OCI-LY7 (cell line): ENCODE data around the gene ZNF205. TPM values are rescaled to one million over a fixed set of nuclear protein-coding genes. Genes with fewer than 3 reads are reported as not detected.

Experiments
- BruUV-seq: library from RNA; stranded (reverse); fragments of 400-500 nt; replicated peaks from 2 replicates; lab custom pipeline; 2021; lab: Mats Ljungman, UMichigan
- CTCF ChIA-PET: fragments of 300-600 bp; sonication (Branson Sonifier 250); formaldehyde crosslinking; loops from one replicate; lab custom pipeline; 2022; ENCODE audit warnings: antibody characterized with exemption; ENCODE audit not compliant: unreplicated experiment; lab: Charles Lee
- POLR2A ChIA-PET: fragments of 300-600 bp; sonication (Branson Sonifier 250); formaldehyde crosslinking; loops from one replicate; lab custom pipeline; 2022; ENCODE audit warnings: antibody characterized with exemption; lab: Charles Lee
- DNase-seq: peaks from one replicate; pipeline ENCODE4 v3.0.0-alpha.2; 2015; ENCODE audit warnings: low spot score
- H2AFZ ChIP-seq: fragments of 200-600 bp; sonication (generic), shearing (Covaris generic); 2 replicates; pipeline ENCODE4 v1.6.1; 2014; ENCODE audit warnings: mild to moderate bottlenecking, antibody characterized with exemption, low read length, moderate library complexity
- H3K27ac ChIP-seq: fragments of 200-600 bp; sonication (generic); 2 replicates; pipeline ENCODE4 v1.5.1; 2014; ENCODE audit warnings: mixed run types, low read depth, mild to moderate bottlenecking, moderate library complexity, low read length, inconsistent platforms; ENCODE audit not compliant: poor library complexity, severe bottlenecking
- H3K36me3 ChIP-seq: fragments of 200-600 bp; sonication (generic); 2 replicates; pipeline ENCODE4 v1.6.1; 2014; ENCODE audit warnings: mild to moderate bottlenecking, antibody characterized with exemption, low read length, moderate library complexity, mixed read lengths; ENCODE audit not compliant: insufficient read depth
- H3K4me1 ChIP-seq: fragments of 200-600 bp; sonication (generic); 2 replicates; pipeline ENCODE4 v1.5.1; 2014; ENCODE audit warnings: mild to moderate bottlenecking, low read length; ENCODE audit not compliant: insufficient read depth, poor library complexity, severe bottlenecking
- H3K4me2 ChIP-seq: fragments of 200-600 bp; sonication (generic); 2 replicates; pipeline ENCODE4 v1.6.1; 2014; ENCODE audit warnings: mild to moderate bottlenecking, low read length
- H3K4me3 ChIP-seq: fragments of 200-600 bp; sonication (generic); 2 replicates; pipeline ENCODE4 v1.5.1; 2014; ENCODE audit warnings: mild to moderate bottlenecking, low read depth, low read length; ENCODE audit not compliant: poor library complexity, severe bottlenecking
- H3K79me2 ChIP-seq: fragments of 200-600 bp; sonication (generic); 2 replicates; pipeline ENCODE4 v1.6.1; 2016; ENCODE audit warnings: low read depth, mild to moderate bottlenecking, low read length, moderate library complexity, mixed read lengths; ENCODE audit not compliant: insufficient read depth
- H3K9me2 ChIP-seq: fragments of 200-600 bp; sonication (generic); 2 replicates; pipeline ENCODE4 v1.6.1; 2016; ENCODE audit warnings: mild to moderate bottlenecking, low read length, mixed read lengths; ENCODE audit not compliant: insufficient read depth
- H3K9me3 ChIP-seq: fragments of 200-600 bp; sonication (generic); 2 replicates; pipeline ENCODE4 v1.6.1; 2014; ENCODE audit warnings: mild to moderate bottlenecking, mixed run types, low read length, mixed read lengths
- H4K20me1 ChIP-seq: fragments of 200-600 bp; sonication (generic); 2 replicates; pipeline ENCODE4 v1.6.1; 2014; ENCODE audit warnings: mild to moderate bottlenecking, antibody characterized with exemption, low read length, moderate library complexity, mixed read lengths; ENCODE audit not compliant: insufficient read depth
- EZH2phosphoT487 ChIP-seq: fragments of 200-600 bp; sonication (generic); IDR thresholded peaks from 2 replicates; pipeline ENCODE4 v1.6.1; 2018; ENCODE audit warnings: low read depth, borderline replicate concordance, mild to moderate bottlenecking, mixed run types, antibody characterized with exemption, low read length, moderate library complexity, mixed read lengths
- intact Hi-C: fragments of 100-400 bp; cut with micrococcal nuclease; formaldehyde crosslinking; loops from one replicate; pipeline ENCODE4 v1.10.0; 2022; ENCODE audit not compliant: unreplicated experiment
- total RNA-seq, 2 experiments: library from RNA; depleted of rRNA in 1 of 2; stranded (reverse); fragments of >200 nt in 1 of 2; shearing (Covaris generic) in 1 of 2; gene quantifications; 2 replicates each; pipeline ENCODE4 v1.2.3, GENCODE V29; 2014 to 2022
- TF ChIP-seq, protein P1 (sequence below): fragments of 200-600 bp; sonication (generic); conservative IDR thresholded peaks from 2 replicates; pipeline ENCODE4 v1.5.1; 2014; ENCODE audit warnings: mild to moderate bottlenecking, antibody characterized with exemption, low read length, moderate library complexity, mixed read lengths

Gene ZNF205
- total RNA-seq, 2 experiments from 2014 or later, result 0.30 to 1.2 TPM

DNA sequence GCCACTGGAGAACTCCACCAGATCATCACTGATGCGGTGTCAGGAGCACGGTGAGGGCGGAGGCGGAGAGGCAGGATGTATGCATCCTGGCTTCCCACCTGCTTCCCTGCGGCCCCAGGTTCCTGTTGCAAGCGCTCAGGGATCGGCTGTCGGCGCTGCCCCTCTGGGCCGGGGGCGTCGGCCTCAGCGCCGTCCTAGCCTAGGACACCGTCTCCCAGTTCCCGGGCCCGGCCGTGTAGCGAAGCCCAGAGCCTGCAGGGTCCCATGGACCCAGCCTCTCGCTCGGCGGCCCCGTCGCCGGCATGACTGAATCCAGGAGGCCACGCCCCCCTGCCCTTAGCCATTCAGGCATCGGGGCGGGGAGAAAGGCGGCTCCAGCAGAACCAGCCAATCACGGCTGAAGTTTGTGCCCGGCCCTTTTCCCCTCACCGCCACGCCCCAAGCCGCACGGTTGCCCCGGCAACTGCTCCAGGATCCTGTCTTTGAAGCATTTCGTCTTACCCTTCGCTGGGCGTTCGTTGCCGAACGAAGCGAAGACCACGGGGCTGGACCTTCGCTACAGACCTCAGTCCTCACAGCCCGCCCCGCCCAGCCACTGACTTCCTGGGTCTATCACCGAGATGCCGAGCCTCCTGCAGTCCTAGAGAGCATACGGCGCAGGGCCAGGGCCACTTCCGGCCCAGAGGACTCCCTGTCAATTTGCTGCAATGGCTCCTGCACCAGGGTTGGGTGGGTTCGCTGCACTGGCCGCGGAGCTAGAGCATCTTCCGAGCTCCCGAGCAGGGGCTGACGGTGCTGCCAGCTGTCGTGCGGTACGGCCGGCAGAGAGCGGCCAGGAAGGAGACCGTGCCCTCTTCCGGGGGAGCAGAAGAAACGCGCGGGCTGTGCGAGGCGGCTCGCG, 11.8 kb downstream of the ZNF205 start:
- BruUV-seq, result no TSS peak
- H4K20me1 ChIP-seq, result no peaks in the 10 kb centered on the region
- H2AFZ ChIP-seq, result peak overlapping the region; percentile 40; the same call in 1 of the 2 replicates
- H3K4me3 ChIP-seq, result peak overlapping the region; percentile 72
- CTCF ChIA-PET, result interaction anchor here (0.7 kb wide), 1 partner anchor 141 kb away, joined by 3 read pairs; no protein-coding TSS in a partner anchor
- H3K9me2 ChIP-seq, result no peaks in the 10 kb centered on the region
- no peaks in the 10 kb centered on the region for H3K79me2 ChIP-seq
- peaks cover 23% of the 10 kb centered on the region; the same call in 1 of the 2 replicates for H3K36me3 ChIP-seq
- peak overlapping the region; percentile 41 for H3K27ac ChIP-seq
- H3K9me3 ChIP-seq, result no peaks in the 10 kb centered on the region
- peaks cover 19% of the 10 kb centered on the region for H3K4me1 ChIP-seq
- H3K4me2 ChIP-seq, result peak overlapping the region; percentile 73
- TF ChIP-seq, protein P1, sequence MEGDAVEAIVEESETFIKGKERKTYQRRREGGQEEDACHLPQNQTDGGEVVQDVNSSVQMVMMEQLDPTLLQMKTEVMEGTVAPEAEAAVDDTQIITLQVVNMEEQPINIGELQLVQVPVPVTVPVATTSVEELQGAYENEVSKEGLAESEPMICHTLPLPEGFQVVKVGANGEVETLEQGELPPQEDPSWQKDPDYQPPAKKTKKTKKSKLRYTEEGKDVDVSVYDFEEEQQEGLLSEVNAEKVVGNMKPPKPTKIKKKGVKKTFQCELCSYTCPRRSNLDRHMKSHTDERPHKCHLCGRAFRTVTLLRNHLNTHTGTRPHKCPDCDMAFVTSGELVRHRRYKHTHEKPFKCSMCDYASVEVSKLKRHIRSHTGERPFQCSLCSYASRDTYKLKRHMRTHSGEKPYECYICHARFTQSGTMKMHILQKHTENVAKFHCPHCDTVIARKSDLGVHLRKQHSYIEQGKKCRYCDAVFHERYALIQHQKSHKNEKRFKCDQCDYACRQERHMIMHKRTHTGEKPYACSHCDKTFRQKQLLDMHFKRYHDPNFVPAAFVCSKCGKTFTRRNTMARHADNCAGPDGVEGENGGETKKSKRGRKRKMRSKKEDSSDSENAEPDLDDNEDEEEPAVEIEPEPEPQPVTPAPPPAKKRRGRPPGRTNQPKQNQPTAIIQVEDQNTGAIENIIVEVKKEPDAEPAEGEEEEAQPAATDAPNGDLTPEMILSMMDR, result 0 out of 2 replicates have a peak, but pooled peaks have one; percentile 37
- no peak for TF ChIP-seq EZH2phosphoT487
- POLR2A ChIA-PET, result no interaction called here
- intact Hi-C loops, result loop anchor here (1.0 kb wide), 1 partner anchor 65 kb away; no protein-coding TSS in a partner anchor
- DNase-seq, result peak; percentile 97

DNA sequence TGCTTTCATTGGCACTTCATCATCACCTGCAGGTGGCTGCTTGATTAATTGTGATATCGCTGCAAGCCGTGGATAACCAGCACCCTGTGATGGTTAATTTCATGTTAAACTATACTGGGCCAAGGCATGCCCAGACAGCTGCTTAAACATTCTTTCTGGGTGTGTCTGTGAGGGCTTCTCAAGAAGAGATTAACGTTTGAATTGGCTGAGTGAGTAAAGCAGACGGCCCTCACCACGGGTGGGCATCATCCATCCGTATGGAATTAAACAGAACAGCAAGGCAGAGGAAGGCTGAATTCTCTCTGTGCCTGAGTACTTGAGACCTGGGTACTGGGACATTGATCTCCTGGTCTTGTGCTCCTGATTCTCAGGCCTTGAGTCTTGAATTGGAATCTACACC, 15.4 kb downstream of the ZNF205 start:
- BruUV-seq, result no TSS peak
- peaks cover 8% of the 10 kb centered on the region; the same call in 1 of the 2 replicates for H3K79me2 ChIP-seq
- no peak for DNase-seq
- ChIA-PET CTCF (no interaction called here), POLR2A (no interaction called here)
- no peak overlapping the region for H3K4me3 ChIP-seq
- TF ChIP-seq, protein P1, result no peak
- TF ChIP-seq EZH2phosphoT487, result no peak
- H2AFZ ChIP-seq, result no peak overlapping the region
- no peaks in the 10 kb centered on the region for H3K9me3 ChIP-seq
- peaks cover 49% of the 10 kb centered on the region for H3K36me3 ChIP-seq
- no peaks in the 10 kb centered on the region for H3K9me2 ChIP-seq
- H3K27ac ChIP-seq, result no peak overlapping the region
- H3K4me1 ChIP-seq, result peaks cover 26% of the 10 kb centered on the region
- intact Hi-C loops, result no loop called here
- H3K4me2 ChIP-seq, result no peak overlapping the region
- no peaks in the 10 kb centered on the region for H4K20me1 ChIP-seq
